ENCODE results near the gene ULK4.

DNA sequence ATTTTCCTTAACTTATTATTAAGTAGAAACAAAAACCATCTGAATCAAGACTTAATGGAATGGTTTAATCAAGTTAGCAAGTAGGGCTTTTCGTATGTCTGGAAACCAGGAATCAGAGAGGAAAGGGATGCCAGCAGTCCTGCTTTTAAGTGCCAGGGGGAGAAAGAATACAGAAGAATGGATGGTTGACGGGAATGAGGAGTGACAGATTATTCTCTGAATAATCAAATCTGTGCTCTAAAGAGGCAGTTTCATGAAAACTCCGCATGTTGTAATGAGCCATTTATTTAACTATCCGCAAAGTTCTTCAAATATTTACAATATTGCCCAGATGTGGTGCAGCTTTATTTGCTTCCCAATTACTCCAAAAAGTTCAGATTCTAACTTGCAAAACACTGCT, 659.6 kb downstream of the ULK4 start:
- TF ChIP-seq, protein P1, sequence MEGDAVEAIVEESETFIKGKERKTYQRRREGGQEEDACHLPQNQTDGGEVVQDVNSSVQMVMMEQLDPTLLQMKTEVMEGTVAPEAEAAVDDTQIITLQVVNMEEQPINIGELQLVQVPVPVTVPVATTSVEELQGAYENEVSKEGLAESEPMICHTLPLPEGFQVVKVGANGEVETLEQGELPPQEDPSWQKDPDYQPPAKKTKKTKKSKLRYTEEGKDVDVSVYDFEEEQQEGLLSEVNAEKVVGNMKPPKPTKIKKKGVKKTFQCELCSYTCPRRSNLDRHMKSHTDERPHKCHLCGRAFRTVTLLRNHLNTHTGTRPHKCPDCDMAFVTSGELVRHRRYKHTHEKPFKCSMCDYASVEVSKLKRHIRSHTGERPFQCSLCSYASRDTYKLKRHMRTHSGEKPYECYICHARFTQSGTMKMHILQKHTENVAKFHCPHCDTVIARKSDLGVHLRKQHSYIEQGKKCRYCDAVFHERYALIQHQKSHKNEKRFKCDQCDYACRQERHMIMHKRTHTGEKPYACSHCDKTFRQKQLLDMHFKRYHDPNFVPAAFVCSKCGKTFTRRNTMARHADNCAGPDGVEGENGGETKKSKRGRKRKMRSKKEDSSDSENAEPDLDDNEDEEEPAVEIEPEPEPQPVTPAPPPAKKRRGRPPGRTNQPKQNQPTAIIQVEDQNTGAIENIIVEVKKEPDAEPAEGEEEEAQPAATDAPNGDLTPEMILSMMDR (IDR thresholded peaks at IDR 0.05; ENCODE audit: low read depth, low read length, poor library complexity, severe bottlenecking): no peak
- no peak for TF ChIP-seq EZH2phosphoT487 (IDR thresholded peaks at IDR 0.05; ENCODE audit: borderline replicate concordance, low read length)

Data from DOHH2 (cell line).